ENCODE measurements around the gene PPP2R5E.

DNA sequence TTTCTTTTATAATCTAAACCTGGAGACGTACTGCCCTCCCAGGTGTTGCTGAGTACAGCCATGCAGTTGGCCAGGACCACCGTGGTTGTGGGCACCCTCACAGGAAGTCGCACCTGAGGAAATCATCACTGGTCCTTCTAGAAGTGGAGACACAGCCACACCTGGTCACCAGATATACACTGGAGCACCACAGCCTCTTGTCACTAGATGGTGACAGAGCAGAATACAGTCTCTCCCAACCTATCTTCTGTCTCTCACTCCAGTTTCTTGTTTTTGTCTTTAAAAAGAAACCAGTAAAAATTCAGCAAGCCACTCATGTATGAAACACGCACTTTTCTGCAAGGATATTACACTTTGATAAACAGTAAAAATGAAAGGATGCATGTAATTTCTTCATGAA is 181.4 kb downstream of the PPP2R5E start:
- TF ChIP-seq, protein P1, sequence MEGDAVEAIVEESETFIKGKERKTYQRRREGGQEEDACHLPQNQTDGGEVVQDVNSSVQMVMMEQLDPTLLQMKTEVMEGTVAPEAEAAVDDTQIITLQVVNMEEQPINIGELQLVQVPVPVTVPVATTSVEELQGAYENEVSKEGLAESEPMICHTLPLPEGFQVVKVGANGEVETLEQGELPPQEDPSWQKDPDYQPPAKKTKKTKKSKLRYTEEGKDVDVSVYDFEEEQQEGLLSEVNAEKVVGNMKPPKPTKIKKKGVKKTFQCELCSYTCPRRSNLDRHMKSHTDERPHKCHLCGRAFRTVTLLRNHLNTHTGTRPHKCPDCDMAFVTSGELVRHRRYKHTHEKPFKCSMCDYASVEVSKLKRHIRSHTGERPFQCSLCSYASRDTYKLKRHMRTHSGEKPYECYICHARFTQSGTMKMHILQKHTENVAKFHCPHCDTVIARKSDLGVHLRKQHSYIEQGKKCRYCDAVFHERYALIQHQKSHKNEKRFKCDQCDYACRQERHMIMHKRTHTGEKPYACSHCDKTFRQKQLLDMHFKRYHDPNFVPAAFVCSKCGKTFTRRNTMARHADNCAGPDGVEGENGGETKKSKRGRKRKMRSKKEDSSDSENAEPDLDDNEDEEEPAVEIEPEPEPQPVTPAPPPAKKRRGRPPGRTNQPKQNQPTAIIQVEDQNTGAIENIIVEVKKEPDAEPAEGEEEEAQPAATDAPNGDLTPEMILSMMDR (IDR thresholded peaks at IDR 0.05): no peak
- no peak for TF ChIP-seq POLR2A (IDR thresholded peaks at IDR 0.05)

Measured in transverse colon (tissue), 3 donors.